HL-60 (cell line): ENCODE measurements around the gene PRG2.

Experiments
- DNase-seq, 2 experiments: peaks; one replicate each; pipeline ENCODE4 v3.0.0-alpha.2; 2010 to 2020; ENCODE audit warnings: low read depth in 1 of 2, low spot score in 1 of 2
- H3K27ac ChIP-seq: fragments of 250-450 bp; sonication (Bioruptor Pico); replicated peaks from 2 replicates; pipeline ENCODE4 v1.5.1; 2020; ENCODE audit warnings: mild to moderate bottlenecking, moderate library complexity
- H3K27me3 ChIP-seq: fragments of 250-450 bp; sonication (Bioruptor Pico); 2 replicates; pipeline ENCODE4 v1.5.1; 2021; ENCODE audit warnings: mild to moderate bottlenecking, moderate library complexity; ENCODE audit not compliant: insufficient read depth, poor library complexity, severe bottlenecking
- H3K4me3 ChIP-seq: replicated peaks from 2 replicates; pipeline ENCODE4 v1.5.1; 2011; ENCODE audit warnings: mild to moderate bottlenecking, control low read depth, low read length; ENCODE audit not compliant: insufficient read depth
- GABPA ChIP-seq: IDR thresholded peaks from 2 replicates; pipeline ENCODE4 v1.6.1; 2012; ENCODE audit warnings: low read depth
- POLR2AphosphoS5 ChIP-seq: IDR thresholded peaks from 2 replicates; pipeline ENCODE4 v1.6.1; 2012; ENCODE audit warnings: low read depth
- SPI1 ChIP-seq: IDR thresholded peaks from 2 replicates; pipeline ENCODE4 v1.6.1; 2012; ENCODE audit warnings: low read depth, mild to moderate bottlenecking, borderline replicate concordance
- TF ChIP-seq, protein P1 (sequence below): IDR thresholded peaks from 2 replicates; pipeline ENCODE4 v1.6.1; 2012; ENCODE audit warnings: low read depth; ENCODE audit not compliant: insufficient replicate concordance
- TF ChIP-seq, protein P2 (sequence below): IDR thresholded peaks from one replicate; pipeline ENCODE4 v1.5.1; 2011; ENCODE audit warnings: low read length, control low read depth, inconsistent platforms; ENCODE audit not compliant: insufficient read depth

Gene PRG2

DNA sequence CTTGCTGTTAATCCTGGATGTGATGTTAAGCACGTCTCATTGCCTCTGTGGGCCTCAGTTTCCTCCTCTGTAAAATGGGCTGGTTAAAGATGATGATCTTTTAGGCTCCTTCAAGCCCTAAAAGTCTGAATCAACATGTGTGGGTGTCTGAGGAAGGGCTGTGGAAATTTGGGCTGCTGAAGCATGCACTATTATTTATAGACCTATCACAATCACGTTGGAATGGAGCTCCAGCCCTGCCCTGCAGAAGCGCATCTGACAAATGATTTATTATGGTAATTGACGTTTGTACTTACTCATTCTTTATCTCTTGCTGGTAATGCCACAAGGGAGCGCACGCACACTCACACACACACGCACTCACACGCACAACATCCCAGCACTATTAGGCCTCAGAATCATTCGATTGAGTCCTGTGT is 31.9 kb downstream of the PRG2 start:
- H3K4me3 ChIP-seq: no peak overlapping the region

DNA sequence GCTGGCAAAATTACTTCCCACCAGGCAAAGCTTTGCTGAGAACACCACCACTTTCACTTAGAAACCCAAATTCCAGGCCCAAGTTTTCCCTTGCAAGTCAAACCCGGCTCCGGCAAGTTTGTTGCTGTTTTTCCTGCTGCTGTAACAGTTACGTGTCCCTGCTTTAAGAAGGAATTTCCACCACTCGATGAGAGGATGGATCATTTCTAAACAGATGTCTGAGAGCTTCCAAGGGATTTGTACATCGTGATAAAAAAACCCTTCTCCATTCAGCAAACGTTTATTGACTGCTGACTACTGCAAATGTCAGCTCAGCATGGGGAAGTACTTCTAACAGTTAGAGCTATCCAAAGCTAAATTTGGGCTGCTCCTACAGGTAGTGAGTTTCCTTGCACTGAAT is 32.6 kb downstream of the PRG2 start:
- TF ChIP-seq, protein P1, sequence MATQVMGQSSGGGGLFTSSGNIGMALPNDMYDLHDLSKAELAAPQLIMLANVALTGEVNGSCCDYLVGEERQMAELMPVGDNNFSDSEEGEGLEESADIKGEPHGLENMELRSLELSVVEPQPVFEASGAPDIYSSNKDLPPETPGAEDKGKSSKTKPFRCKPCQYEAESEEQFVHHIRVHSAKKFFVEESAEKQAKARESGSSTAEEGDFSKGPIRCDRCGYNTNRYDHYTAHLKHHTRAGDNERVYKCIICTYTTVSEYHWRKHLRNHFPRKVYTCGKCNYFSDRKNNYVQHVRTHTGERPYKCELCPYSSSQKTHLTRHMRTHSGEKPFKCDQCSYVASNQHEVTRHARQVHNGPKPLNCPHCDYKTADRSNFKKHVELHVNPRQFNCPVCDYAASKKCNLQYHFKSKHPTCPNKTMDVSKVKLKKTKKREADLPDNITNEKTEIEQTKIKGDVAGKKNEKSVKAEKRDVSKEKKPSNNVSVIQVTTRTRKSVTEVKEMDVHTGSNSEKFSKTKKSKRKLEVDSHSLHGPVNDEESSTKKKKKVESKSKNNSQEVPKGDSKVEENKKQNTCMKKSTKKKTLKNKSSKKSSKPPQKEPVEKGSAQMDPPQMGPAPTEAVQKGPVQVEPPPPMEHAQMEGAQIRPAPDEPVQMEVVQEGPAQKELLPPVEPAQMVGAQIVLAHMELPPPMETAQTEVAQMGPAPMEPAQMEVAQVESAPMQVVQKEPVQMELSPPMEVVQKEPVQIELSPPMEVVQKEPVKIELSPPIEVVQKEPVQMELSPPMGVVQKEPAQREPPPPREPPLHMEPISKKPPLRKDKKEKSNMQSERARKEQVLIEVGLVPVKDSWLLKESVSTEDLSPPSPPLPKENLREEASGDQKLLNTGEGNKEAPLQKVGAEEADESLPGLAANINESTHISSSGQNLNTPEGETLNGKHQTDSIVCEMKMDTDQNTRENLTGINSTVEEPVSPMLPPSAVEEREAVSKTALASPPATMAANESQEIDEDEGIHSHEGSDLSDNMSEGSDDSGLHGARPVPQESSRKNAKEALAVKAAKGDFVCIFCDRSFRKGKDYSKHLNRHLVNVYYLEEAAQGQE: no peak
- no peak for TF ChIP-seq SPI1
- TF ChIP-seq, protein P2, sequence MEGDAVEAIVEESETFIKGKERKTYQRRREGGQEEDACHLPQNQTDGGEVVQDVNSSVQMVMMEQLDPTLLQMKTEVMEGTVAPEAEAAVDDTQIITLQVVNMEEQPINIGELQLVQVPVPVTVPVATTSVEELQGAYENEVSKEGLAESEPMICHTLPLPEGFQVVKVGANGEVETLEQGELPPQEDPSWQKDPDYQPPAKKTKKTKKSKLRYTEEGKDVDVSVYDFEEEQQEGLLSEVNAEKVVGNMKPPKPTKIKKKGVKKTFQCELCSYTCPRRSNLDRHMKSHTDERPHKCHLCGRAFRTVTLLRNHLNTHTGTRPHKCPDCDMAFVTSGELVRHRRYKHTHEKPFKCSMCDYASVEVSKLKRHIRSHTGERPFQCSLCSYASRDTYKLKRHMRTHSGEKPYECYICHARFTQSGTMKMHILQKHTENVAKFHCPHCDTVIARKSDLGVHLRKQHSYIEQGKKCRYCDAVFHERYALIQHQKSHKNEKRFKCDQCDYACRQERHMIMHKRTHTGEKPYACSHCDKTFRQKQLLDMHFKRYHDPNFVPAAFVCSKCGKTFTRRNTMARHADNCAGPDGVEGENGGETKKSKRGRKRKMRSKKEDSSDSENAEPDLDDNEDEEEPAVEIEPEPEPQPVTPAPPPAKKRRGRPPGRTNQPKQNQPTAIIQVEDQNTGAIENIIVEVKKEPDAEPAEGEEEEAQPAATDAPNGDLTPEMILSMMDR: no peak
- TF ChIP-seq POLR2AphosphoS5: no peak
- TF ChIP-seq GABPA: no peak
- Histone ChIP-seq H3K27me3 (no peaks in the 10 kb centered on the region), H3K4me3 (no peak overlapping the region), H3K27ac (no peak overlapping the region)
- peak in 1 of 2 experiments; percentile 33 for DNase-seq

More for the DNA sequence above, 31.9 kb downstream of the PRG2 start:
- no peak for TF ChIP-seq SPI1
- TF ChIP-seq, protein P2: no peak
- TF ChIP-seq, protein P1: no peak
- TF ChIP-seq GABPA: no peak
- TF ChIP-seq POLR2AphosphoS5: no peak
- no peaks in the 10 kb centered on the region for H3K27me3 ChIP-seq
- H3K27ac ChIP-seq: no peak overlapping the region
- DNase-seq: no peak

DNA sequence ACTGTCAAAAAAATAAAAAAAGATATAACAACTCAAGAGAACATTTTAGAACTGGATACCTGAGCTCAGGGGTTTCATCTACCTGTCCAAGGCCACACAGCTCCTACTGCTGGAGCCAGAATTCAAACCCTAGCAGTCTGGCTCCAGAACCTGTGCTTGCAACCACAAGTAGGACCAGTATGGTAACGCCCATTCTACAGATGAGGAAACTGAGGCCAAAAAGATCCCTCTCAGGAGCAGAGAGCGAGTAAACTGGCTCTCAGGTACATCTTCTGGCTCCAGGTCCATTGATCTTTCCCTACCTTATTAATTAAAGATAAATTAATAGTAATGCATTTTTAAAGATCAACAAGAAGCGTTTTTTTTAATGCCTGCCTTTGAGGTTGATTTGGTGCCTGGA is 33.1 kb downstream of the PRG2 start:
- no peaks in the 10 kb centered on the region for H3K27me3 ChIP-seq
- DNase-seq: no peak
- H3K4me3 ChIP-seq: no peak overlapping the region
- TF ChIP-seq GABPA (no peak), POLR2AphosphoS5 (no peak), SPI1 (no peak)
- TF ChIP-seq, protein P1: no peak
- TF ChIP-seq, protein P2: no peak
- H3K27ac ChIP-seq: no peak overlapping the region
